Measurements from ENCODE around the gene SOX11. TPM values are rescaled to one million over a fixed set of nuclear protein-coding genes. Genes with fewer than 3 reads are reported as not detected.

The SOX11 gene
- total and polyA plus RNA-seq, 2 donors (not counting 1 experiment from before 2014, with no cell fraction given), result 0.01 TPM; not detected in 1

- TF ChIP-seq EZH2 (IDR thresholded peaks at IDR 0.05; ENCODE audit: borderline replicate concordance, insufficient read depth, low read depth, low read length, poor library complexity, severe bottlenecking), result no peak
- TF ChIP-seq CTCF (IDR thresholded peaks at IDR 0.05), result no peak
- no peaks in the 10 kb centered on the region for H3K9me3 Mint-ChIP-seq (ENCODE audit: insufficient read depth)
- ATAC-seq (ENCODE audit: low read depth) (no peak), DNase-seq (no peak)
- Histone ChIP-seq H3K36me3 (replicated peaks in 1 of 2; ENCODE audit: control extremely low read depth in 1 of 2, control insufficient read depth in 1 of 2, extremely low read depth in 1 of 2, insufficient read depth in 2 of 2, low read length in 1 of 2) (no peaks in the 10 kb centered on the region), H3K9ac (ENCODE audit: low read length) (no peak overlapping the region), H3K9me3 (ENCODE audit: control extremely low read depth in 1 of 3, control insufficient read depth in 2 of 3, insufficient read depth in 1 of 3, low read length in 2 of 3) (no peaks in the 10 kb centered on the region), H2AFZ (ENCODE audit: insufficient read depth, low read depth, low read length, poor library complexity, severe bottlenecking) (no peak overlapping the region), H3K4me1 (ENCODE audit: control insufficient read depth in 2 of 2, insufficient read depth in 2 of 2, low read length in 2 of 2) (no peaks in the 10 kb centered on the region), H3K79me2 (ENCODE audit: control insufficient read depth, insufficient read depth, low read length) (no peaks in the 10 kb centered on the region), H3K4me3 (ENCODE audit: control extremely low read depth in 1 of 5, extremely low read depth in 1 of 5, insufficient read depth in 1 of 5, low read depth in 2 of 5, low read length in 4 of 5) (no peak overlapping the region), H3K27me3 (replicated peaks in 1 of 4; ENCODE audit: control extremely low read depth in 1 of 4, control insufficient read depth in 3 of 4, insufficient read depth in 4 of 4, low read length in 3 of 4) (peaks cover 0 to 6% (median 0%) of the 10 kb centered on the region in 4 experiments), H3K27ac (ENCODE audit: low read length in 2 of 2) (no peak overlapping the region), H4K20me1 (ENCODE audit: control insufficient read depth, insufficient read depth, low read length, poor library complexity, severe bottlenecking) (no peaks in the 10 kb centered on the region), H3K4me2 (replicated peaks; ENCODE audit: low read depth, low read length, poor library complexity, severe bottlenecking) (no peak overlapping the region)
- peaks cover 11% of the 10 kb centered on the region for H3K27me3 Mint-ChIP-seq
- ChIA-PET POLR2A (no interaction called here), CTCF (no interaction called here)
- no CpG with 5 or more reads among the region's 3 CpGs for WGBS (ENCODE audit: insufficient coverage)
- intact Hi-C loops (cut with micrococcal nuclease), result no loop called here
- H3K27ac Mint-ChIP-seq, result no peak overlapping the region
- H3K4me1 Mint-ChIP-seq, result peaks cover 3% of the 10 kb centered on the region
- H3K4me3 Mint-ChIP-seq, result no peak overlapping the region
Observed at GRCh38 chr2:5729416-5729815, 37.2 kb downstream of the SOX11 start.

- DNase-seq (no peak), ATAC-seq (ENCODE audit: low read depth) (no peak)
- Histone ChIP-seq H3K4me3 (ENCODE audit: control extremely low read depth in 1 of 5, extremely low read depth in 1 of 5, insufficient read depth in 1 of 5, low read depth in 2 of 5, low read length in 4 of 5) (no peak overlapping the region), H3K9me3 (ENCODE audit: control extremely low read depth in 1 of 3, control insufficient read depth in 2 of 3, insufficient read depth in 1 of 3, low read length in 2 of 3) (peaks cover 0 to 8% (median 0%) of the 10 kb centered on the region in 3 donors), H3K79me2 (ENCODE audit: control insufficient read depth, insufficient read depth, low read length) (no peaks in the 10 kb centered on the region), H3K4me2 (replicated peaks; ENCODE audit: low read depth, low read length, poor library complexity, severe bottlenecking) (no peak overlapping the region), H3K27me3 (replicated peaks in 1 of 4; ENCODE audit: control extremely low read depth in 1 of 4, control insufficient read depth in 3 of 4, insufficient read depth in 4 of 4, low read length in 3 of 4) (peaks cover 0 to 6% (median 0%) of the 10 kb centered on the region in 4 experiments), H3K36me3 (replicated peaks in 1 of 2; ENCODE audit: control extremely low read depth in 1 of 2, control insufficient read depth in 1 of 2, extremely low read depth in 1 of 2, insufficient read depth in 2 of 2, low read length in 1 of 2) (no peaks in the 10 kb centered on the region), H3K4me1 (ENCODE audit: control insufficient read depth in 2 of 2, insufficient read depth in 2 of 2, low read length in 2 of 2) (no peaks in the 10 kb centered on the region), H3K9ac (ENCODE audit: low read length) (no peak overlapping the region), H2AFZ (ENCODE audit: insufficient read depth, low read depth, low read length, poor library complexity, severe bottlenecking) (no peak overlapping the region), H3K27ac (ENCODE audit: low read length in 2 of 2) (no peak overlapping the region), H4K20me1 (ENCODE audit: control insufficient read depth, insufficient read depth, low read length, poor library complexity, severe bottlenecking) (no peaks in the 10 kb centered on the region)
- intact Hi-C loops (cut with micrococcal nuclease), result no loop called here
- Mint-ChIP-seq H3K27me3 (peaks cover 11% of the 10 kb centered on the region), H3K27ac (no peak overlapping the region), H3K4me3 (no peak overlapping the region), H3K4me1 (peaks cover 3% of the 10 kb centered on the region), H3K9me3 (ENCODE audit: insufficient read depth) (no peaks in the 10 kb centered on the region)
- ChIA-PET CTCF (no interaction called here), POLR2A (no interaction called here)
- 71% methylated on average over 1 of the region's 2 CpGs for WGBS (ENCODE audit: insufficient coverage)
- TF ChIP-seq EZH2 (IDR thresholded peaks at IDR 0.05; ENCODE audit: borderline replicate concordance, insufficient read depth, low read depth, low read length, poor library complexity, severe bottlenecking), result no peak
- no peak for TF ChIP-seq CTCF (IDR thresholded peaks at IDR 0.05)
Observed at GRCh38 chr2:5730386-5730785, 38.2 kb downstream of the SOX11 start.
